B cell (primary cell): ENCODE measurements around the gene ANTXRL. TPM values are rescaled to one million over a fixed set of nuclear protein-coding genes. Genes with fewer than 3 reads are reported as not detected.
"Not testable (repeated sequence)": the region's sequence is repeated elsewhere in the genome, so short reads cannot be mapped to it uniquely, and the experiment has no call there.

Experiments
- ATAC-seq: fragments of 200-7000 bp; cut with Tn5 transposase; one replicate; pipeline ENCODE4 v1.10.0; 2021; ENCODE audit warnings: low read depth, mild to moderate bottlenecking, moderate number of reproducible peaks, moderate library complexity
- CTCF ChIA-PET: fragments of 350-600 bp; sonication (Branson Sonifier 250); formaldehyde crosslinking; loops from one replicate; lab custom pipeline; 2021; ENCODE audit warnings: antibody characterized with exemption, inconsistent platforms; lab: Charles Lee
- POLR2A ChIA-PET: fragments of 350-600 bp; sonication (Branson Sonifier 250); formaldehyde crosslinking; loops from one replicate; lab custom pipeline; 2021; ENCODE audit warnings: antibody characterized with exemption; lab: Charles Lee
- DNase-seq: peaks from one replicate; pipeline ENCODE4 v3.0.0; 2013
- H2AFZ ChIP-seq: 2 replicates; pipeline ENCODE4 v1.6.1; 2012; ENCODE audit warnings: mild to moderate bottlenecking, low read depth, low read length; ENCODE audit not compliant: insufficient read depth, poor library complexity, severe bottlenecking
- H3K27ac ChIP-seq, 2 donors: 1 replicate in 1 of 2; 2 replicates in 1 of 2; pipeline ENCODE4 v1.5.1; 2012 to 2013; ENCODE audit warnings: low read length in 2 of 2, mild to moderate bottlenecking in 2 of 2, moderate library complexity in 1 of 2
- H3K27me3 ChIP-seq, 4 experiments: fragments of 200-600 bp in 1 of 4; sonication (generic) in 1 of 4; replicated peaks in 1 of 4; 1 replicate in 2 of 4; 2 replicates in 2 of 4; pipeline versions ENCODE4 v1.6.1 to v1.7.0; 2013 to 2016; ENCODE audit warnings: low read length in 3 of 4, mild to moderate bottlenecking in 2 of 4, mixed read lengths in 1 of 4, moderate library complexity in 1 of 4; ENCODE audit not compliant: insufficient read depth in 4 of 4, control insufficient read depth in 3 of 4; ENCODE audit errors: control extremely low read depth in 1 of 4
- H3K36me3 ChIP-seq, 2 experiments: replicated peaks in 1 of 2; 1 replicate in 1 of 2; 2 replicates in 1 of 2; pipeline versions ENCODE4 v1.6.1 to v1.7.1; 2013; ENCODE audit warnings: low read length in 1 of 2; ENCODE audit not compliant: insufficient read depth in 2 of 2, control insufficient read depth in 1 of 2; ENCODE audit errors: control extremely low read depth in 1 of 2, extremely low read depth in 1 of 2
- H3K4me1 ChIP-seq, 2 donors: fragments of 200-600 bp in 1 of 2; sonication (generic) in 1 of 2; 1 replicate in 1 of 2; 2 replicates in 1 of 2; pipeline versions ENCODE4 v1.5.1 to v1.6.1; 2013 to 2017; ENCODE audit warnings: low read length in 2 of 2; ENCODE audit not compliant: control insufficient read depth in 2 of 2, insufficient read depth in 2 of 2
- H3K4me2 ChIP-seq: replicated peaks from 2 replicates; pipeline ENCODE3; 2012; ENCODE audit warnings: mild to moderate bottlenecking, low read depth, low read length; ENCODE audit not compliant: poor library complexity, severe bottlenecking
- H3K4me3 ChIP-seq, 5 experiments: fragments of 200-600 bp in 1 of 5; sonication (generic) in 1 of 5; 1 replicate in 3 of 5; 2 replicates in 2 of 5; pipeline versions ENCODE4 v1.5.1 to v1.7.0; 2011 to 2016; ENCODE audit warnings: low read length in 4 of 5, mild to moderate bottlenecking in 4 of 5, low read depth in 2 of 5, control low read depth in 1 of 5, moderate library complexity in 1 of 5; ENCODE audit not compliant: insufficient read depth in 1 of 5; ENCODE audit errors: control extremely low read depth in 1 of 5, extremely low read depth in 1 of 5
- H3K79me2 ChIP-seq: fragments of 200-600 bp; sonication (generic); one replicate; pipeline ENCODE4 v1.6.0; 2016; ENCODE audit warnings: low read length; ENCODE audit not compliant: control insufficient read depth, insufficient read depth
- H3K9ac ChIP-seq: fragments of 200-600 bp; sonication (generic); 2 replicates; pipeline ENCODE4 v1.6.1; 2017; ENCODE audit warnings: mild to moderate bottlenecking, low read length, moderate library complexity
- H3K9me3 ChIP-seq, 3 donors: one replicate each; pipeline versions ENCODE4 v1.6.1 to v1.7.1; 2013; ENCODE audit warnings: low read length in 2 of 3; ENCODE audit not compliant: control insufficient read depth in 2 of 3, insufficient read depth in 1 of 3; ENCODE audit errors: control extremely low read depth in 1 of 3
- H4K20me1 ChIP-seq: 2 replicates; pipeline ENCODE4 v1.6.0; 2012; ENCODE audit warnings: mild to moderate bottlenecking, low read length; ENCODE audit not compliant: insufficient read depth, control insufficient read depth, poor library complexity, severe bottlenecking
- H3K27ac Mint-ChIP-seq: one replicate; pipeline ENCODE4 v1.8.0; 2021; ENCODE audit warnings: mixed read lengths
- H3K27me3 Mint-ChIP-seq: one replicate; pipeline ENCODE4 v1.8.0; 2021; ENCODE audit warnings: mixed read lengths
- H3K4me1 Mint-ChIP-seq: one replicate; pipeline ENCODE4 v1.8.0; 2021; ENCODE audit warnings: mixed read lengths
- H3K4me3 Mint-ChIP-seq: one replicate; pipeline ENCODE4 v1.8.0; 2021; ENCODE audit warnings: mixed read lengths
- H3K9me3 Mint-ChIP-seq: one replicate; pipeline ENCODE4 v1.8.0; 2022; ENCODE audit warnings: mixed read lengths; ENCODE audit not compliant: insufficient read depth
- EZH2 ChIP-seq: IDR thresholded peaks from 2 replicates; pipeline ENCODE4 v1.6.1; 2012; ENCODE audit warnings: borderline replicate concordance, low read depth, mild to moderate bottlenecking, moderate library complexity, low read length; ENCODE audit not compliant: insufficient read depth, poor library complexity, severe bottlenecking
- WGBS: methylation state at CpG from one replicate; pipeline ENCODE4 v1.1.5; 2013; ENCODE audit warnings: missing lambda C conversion rate; ENCODE audit not compliant: insufficient coverage; 5-methylcytosine and 5-hydroxymethylcytosine counted together
- intact Hi-C: fragments of 100-400 bp; cut with micrococcal nuclease; formaldehyde crosslinking; loops from one replicate; pipeline ENCODE4 v1.10.0; 2022
- polyA plus RNA-seq: library from polyadenylated mRNA; depleted of rRNA; stranded (reverse); fragments of >200 nt; gene quantifications from 2 replicates; pipeline ENCODE4 v1.2.3, GENCODE V29; 2012
- total RNA-seq, 2 donors: library from RNA; stranded (reverse); fragments of 120-200 nt in 1 of 2; gene quantifications; 1 replicate in 1 of 2; 2 replicates in 1 of 2; pipeline versions ENCODE4 v1.2.3 to v1.2.4, GENCODE V29; 2013 to 2022
- TF ChIP-seq, protein P1 (sequence below): fragments of 200-600 bp; IDR thresholded peaks from one replicate; pipeline ENCODE4 v1.8.0; 2022; ENCODE audit warnings: antibody characterized with exemption, mild to moderate bottlenecking

Gene ANTXRL
- total and polyA plus RNA-seq, 2 donors (not counting 1 experiment from before 2014, with no cell fraction given) = not detected

DNA sequence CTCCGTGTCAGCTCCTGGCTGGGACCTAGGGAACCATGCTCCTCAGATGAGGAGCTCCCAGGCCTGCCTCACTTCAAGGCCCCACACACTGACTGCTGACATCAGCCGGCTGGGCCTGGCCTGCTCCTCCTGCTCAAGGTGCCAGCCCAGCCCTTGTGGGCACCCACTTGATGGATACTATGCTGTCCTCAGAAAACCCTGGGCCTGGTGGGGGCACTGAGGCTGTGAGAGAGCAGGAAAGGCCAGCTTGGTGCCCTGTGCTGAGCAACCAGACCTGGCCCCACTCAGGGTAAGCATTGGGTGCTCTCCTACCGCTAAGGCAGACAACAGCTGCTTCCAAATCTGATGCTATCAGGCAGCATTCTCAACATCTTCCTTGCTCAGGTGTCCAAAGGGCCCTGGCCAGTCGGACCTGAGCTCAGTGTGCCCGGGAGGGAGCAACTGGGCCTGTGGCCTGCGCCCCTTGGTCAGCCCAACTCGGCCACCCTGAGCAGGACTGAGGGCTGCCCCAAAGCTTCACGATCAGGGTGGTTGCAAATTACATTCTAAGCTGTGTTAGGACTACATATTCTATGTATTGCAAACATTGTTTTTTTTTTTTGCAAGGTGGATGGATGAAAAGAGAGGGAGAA, 21.9 kb upstream of the ANTXRL start:
- Histone ChIP-seq H3K9me3 (peaks cover 0 to 3% (median 0%) of the 10 kb centered on the region in 3 donors), H3K4me2 (no peak overlapping the region), H3K9ac (no peak overlapping the region), H3K27me3 (no peaks in the 10 kb centered on the region), H3K36me3 (peaks cover 0 to 12% of the 10 kb centered on the region in 2 experiments), H2AFZ (no peak overlapping the region), H4K20me1 (no peaks in the 10 kb centered on the region), H3K79me2 (peaks cover 36% of the 10 kb centered on the region), H3K4me1 (peaks cover 39 to 45% of the 10 kb centered on the region in 2 donors), H3K4me3 (no peak overlapping the region), H3K27ac (no peak overlapping the region)
- WGBS = 95% methylated on average over 7 of the region's 8 CpGs
- ChIA-PET POLR2A (no interaction called here), CTCF (interaction anchor here (1.1 kb wide), 1 partner anchor 61 kb away, joined by 3 read pairs; no protein-coding TSS in a partner anchor)
- Mint-ChIP-seq H3K9me3 (no peaks in the 10 kb centered on the region), H3K4me1 (peaks cover 2% of the 10 kb centered on the region), H3K27ac (no peak overlapping the region), H3K4me3 (no peak overlapping the region), H3K27me3 (no peaks in the 10 kb centered on the region)
- DNase-seq = no peak
- TF ChIP-seq EZH2 = no peak
- TF ChIP-seq, protein P1, sequence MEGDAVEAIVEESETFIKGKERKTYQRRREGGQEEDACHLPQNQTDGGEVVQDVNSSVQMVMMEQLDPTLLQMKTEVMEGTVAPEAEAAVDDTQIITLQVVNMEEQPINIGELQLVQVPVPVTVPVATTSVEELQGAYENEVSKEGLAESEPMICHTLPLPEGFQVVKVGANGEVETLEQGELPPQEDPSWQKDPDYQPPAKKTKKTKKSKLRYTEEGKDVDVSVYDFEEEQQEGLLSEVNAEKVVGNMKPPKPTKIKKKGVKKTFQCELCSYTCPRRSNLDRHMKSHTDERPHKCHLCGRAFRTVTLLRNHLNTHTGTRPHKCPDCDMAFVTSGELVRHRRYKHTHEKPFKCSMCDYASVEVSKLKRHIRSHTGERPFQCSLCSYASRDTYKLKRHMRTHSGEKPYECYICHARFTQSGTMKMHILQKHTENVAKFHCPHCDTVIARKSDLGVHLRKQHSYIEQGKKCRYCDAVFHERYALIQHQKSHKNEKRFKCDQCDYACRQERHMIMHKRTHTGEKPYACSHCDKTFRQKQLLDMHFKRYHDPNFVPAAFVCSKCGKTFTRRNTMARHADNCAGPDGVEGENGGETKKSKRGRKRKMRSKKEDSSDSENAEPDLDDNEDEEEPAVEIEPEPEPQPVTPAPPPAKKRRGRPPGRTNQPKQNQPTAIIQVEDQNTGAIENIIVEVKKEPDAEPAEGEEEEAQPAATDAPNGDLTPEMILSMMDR = no peak
- intact Hi-C loops = no loop called here
- ATAC-seq = no peak

DNA sequence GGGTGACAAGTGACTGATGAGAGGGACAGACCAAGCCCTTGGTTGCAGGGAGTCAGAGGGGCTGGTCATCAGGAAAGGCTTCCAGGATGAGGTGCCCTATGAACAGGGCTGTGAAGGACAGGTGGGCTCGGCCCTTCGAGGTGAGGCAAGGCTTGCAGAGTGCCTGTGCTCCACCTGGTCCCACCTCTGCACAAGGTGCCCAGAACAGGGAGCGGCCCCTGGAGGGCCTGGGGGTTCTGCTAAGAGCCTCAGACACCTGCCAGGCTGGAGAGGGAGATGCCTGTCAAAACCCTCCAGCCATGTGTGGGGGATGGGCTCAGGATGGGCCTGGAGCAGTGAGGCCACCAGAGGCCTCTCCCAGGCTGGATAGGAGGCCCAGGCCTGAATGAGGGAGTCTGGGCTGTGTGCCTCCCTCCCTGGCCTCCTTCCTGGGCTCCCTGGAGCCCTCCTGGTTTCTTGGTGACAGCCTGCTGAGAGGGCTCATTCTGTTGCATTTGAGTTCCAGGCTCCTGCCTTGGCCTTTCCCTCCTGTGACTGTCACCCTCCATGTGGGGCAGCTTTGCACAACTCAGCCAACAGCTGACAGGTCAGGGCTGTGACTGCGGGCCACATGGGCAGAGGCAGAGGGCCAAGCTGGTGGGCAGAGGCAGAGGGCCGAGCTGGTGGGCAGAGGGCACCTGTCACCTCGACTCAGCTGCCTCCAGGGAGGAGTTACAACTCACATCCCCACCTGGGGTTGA, 21.1 kb upstream of the ANTXRL start:
- H3K27me3 Mint-ChIP-seq, H3K9me3 Mint-ChIP-seq, H3K4me3 Mint-ChIP-seq, intact Hi-C loops, POLR2A ChIA-PET, ATAC-seq, H3K27ac Mint-ChIP-seq, H3K9me3 ChIP-seq, H3K4me1 Mint-ChIP-seq, H3K4me3 ChIP-seq, H3K9ac ChIP-seq, H4K20me1 ChIP-seq, DNase-seq, H3K27me3 ChIP-seq: not testable (repeated sequence)
- Histone ChIP-seq H3K27ac (peak overlapping the region in 1 of 2 donors; percentile 55), H3K4me1 (peaks cover 47 to 53% of the 10 kb centered on the region in 2 donors), H3K79me2 (peaks cover 36% of the 10 kb centered on the region), H3K4me2 (peak overlapping the region; percentile 74), H2AFZ (peak overlapping the region; percentile 22), H3K36me3 (peaks cover 0 to 10% of the 10 kb centered on the region in 2 experiments)
- 56% methylated on average over 6 of the region's 6 CpGs for WGBS
- CTCF ChIA-PET = interaction anchor here (1.1 kb wide), 2 partner anchors 36 to 60 kb away, joined by 3 to 4 read pairs; no protein-coding TSS in a partner anchor
